Thyroid gland (tissue), 4 donors: ENCODE measurements around the gene CAMTA2. TPM values are rescaled to one million over a fixed set of nuclear protein-coding genes. Genes with fewer than 3 reads are reported as not detected.
A peak's percentile ranks its signal among the peaks of the same experiment; 100 is the strongest.

ENCODE experiments used
- DNase-seq, 2 donors: peaks; one replicate each; pipeline ENCODE4 v3.0.0-alpha.2; 2019
- H3K27ac ChIP-seq, 3 donors: fragments of 200-600 bp; sonication (generic); 1 replicate in 2 of 3; 2 replicates in 1 of 3; pipeline ENCODE4 v1.5.1; 2016 to 2019; ENCODE audit warnings: mild to moderate bottlenecking in 1 of 3, moderate library complexity in 1 of 3
- H3K27me3 ChIP-seq: fragments of 200-600 bp; sonication (generic); one replicate; pipeline ENCODE4 v1.5.1; 2019
- H3K36me3 ChIP-seq, 2 donors: fragments of 200-600 bp; sonication (generic); one replicate each; pipeline ENCODE4 v1.5.1; 2016 to 2019
- H3K4me1 ChIP-seq, 2 donors: fragments of 200-600 bp; sonication (generic); one replicate each; pipeline ENCODE4 v1.5.1; 2017 to 2019
- H3K4me3 ChIP-seq, 3 donors: fragments of 200-600 bp; sonication (generic); replicated peaks in 1 of 3; 1 replicate in 2 of 3; 2 replicates in 1 of 3; pipeline ENCODE4 v1.5.1; 2016; ENCODE audit warnings: mild to moderate bottlenecking in 1 of 3
- H3K9me3 ChIP-seq: fragments of 200-600 bp; sonication (generic); one replicate; pipeline ENCODE4 v1.5.1; 2017
- CTCF ChIP-seq, 6 experiments: fragments of 200-600 bp in 3 of 6; fragments of 450-650 bp in 3 of 6; sonication (generic) in 3 of 6; IDR thresholded peaks; one replicate each; pipeline ENCODE4 v1.5.1; 2016 to 2019; ENCODE audit warnings: antibody characterized with exemption in 6 of 6, mild to moderate bottlenecking in 2 of 6, inconsistent platforms in 1 of 6, moderate library complexity in 1 of 6
- POLR2A ChIP-seq, 2 donors: fragments of 450-650 bp; IDR thresholded peaks; one replicate each; pipeline ENCODE4 v1.6.1; 2017; ENCODE audit warnings: antibody characterized with exemption in 2 of 2, mild to moderate bottlenecking in 2 of 2, moderate library complexity in 1 of 2
- WGBS, 2 donors: methylation state at CpG; one replicate each; pipeline ENCODE4 v1.1.5; 2017; 5-methylcytosine and 5-hydroxymethylcytosine counted together
- intact Hi-C: fragments of 100-400 bp; cut with DNase I; formaldehyde crosslinking; loops from one replicate; pipeline ENCODE4 v1.15.1; 2023
- total RNA-seq, 4 donors: library from RNA; depleted of rRNA; stranded (reverse); fragments of >200 nt; gene quantifications; one replicate each; pipeline ENCODE4 v1.2.3, GENCODE V29; 2016

CAMTA2 gene
- total RNA-seq, 4 donors from 2014 or later, result 17.1 to 29.0 (median 20.4) TPM

DNA sequence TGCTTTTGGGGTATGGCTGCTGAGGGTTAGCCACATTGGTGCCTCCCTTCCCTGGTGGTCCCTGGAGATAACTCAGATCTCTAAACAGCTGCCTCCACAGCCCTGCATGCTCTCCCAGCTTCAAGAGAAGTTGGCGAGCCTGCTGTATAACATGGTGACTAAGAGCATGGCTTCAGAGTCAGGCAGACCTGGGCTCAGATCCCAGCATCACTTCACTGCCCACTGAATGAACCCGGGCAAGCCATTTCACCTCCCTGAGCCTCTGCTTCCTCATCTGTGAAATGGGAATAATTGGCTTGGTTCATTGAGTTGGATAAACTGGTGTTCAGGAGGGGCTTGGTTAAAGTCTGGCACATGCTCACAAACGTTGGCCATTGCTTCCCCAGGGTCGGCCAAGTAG, 26.9 kb upstream of the CAMTA2 start:
- Histone ChIP-seq H3K27ac (no peak overlapping the region), H3K4me3 (no peak overlapping the region), H3K36me3 (peaks cover 32 to 56% of the 10 kb centered on the region in 2 donors), H3K9me3 (no peaks in the 10 kb centered on the region), H3K27me3 (no peaks in the 10 kb centered on the region), H3K4me1 (no peaks in the 10 kb centered on the region)
- TF ChIP-seq POLR2A (IDR thresholded peaks at IDR 0.05), result no peak
- no peak for TF ChIP-seq CTCF (IDR thresholded peaks at IDR 0.05)
- DNase-seq, result no peak
- intact Hi-C loops, result no loop called here
- WGBS, 2 donors, result 94% methylated on average over 2 to 4 of the region's 4 CpGs

DNA sequence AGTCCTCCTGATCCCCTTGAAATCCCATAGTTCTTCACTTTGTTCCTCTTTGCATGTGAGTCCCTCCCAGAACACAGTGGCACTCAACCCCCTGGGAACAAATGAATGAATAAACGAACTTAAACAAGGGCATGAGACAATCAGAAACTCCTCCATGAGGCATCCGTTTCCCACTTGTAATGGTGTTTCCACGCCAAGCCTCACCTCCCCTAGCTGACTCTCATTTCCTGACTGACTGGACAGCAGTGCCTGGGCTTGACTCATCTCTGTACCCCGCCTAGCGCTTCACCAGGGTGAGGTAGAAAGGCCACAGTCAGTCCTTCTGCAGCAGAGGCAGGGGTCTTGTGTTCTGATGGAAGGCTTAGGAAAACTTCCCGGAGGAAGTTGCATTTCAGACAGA, 24.5 kb upstream of the CAMTA2 start:
- WGBS, 2 donors, result 78 to 84% methylated on average over 6 of the region's 6 CpGs
- Histone ChIP-seq H3K36me3 (peaks cover 45 to 66% of the 10 kb centered on the region in 2 donors), H3K4me1 (no peaks in the 10 kb centered on the region), H3K27ac (no peak overlapping the region), H3K4me3 (no peak overlapping the region), H3K27me3 (no peaks in the 10 kb centered on the region), H3K9me3 (no peaks in the 10 kb centered on the region)
- no peak for DNase-seq
- TF ChIP-seq CTCF (IDR thresholded peaks at IDR 0.05) (no peak), POLR2A (IDR thresholded peaks at IDR 0.05) (no peak)
- intact Hi-C loops, result no loop called here

DNA sequence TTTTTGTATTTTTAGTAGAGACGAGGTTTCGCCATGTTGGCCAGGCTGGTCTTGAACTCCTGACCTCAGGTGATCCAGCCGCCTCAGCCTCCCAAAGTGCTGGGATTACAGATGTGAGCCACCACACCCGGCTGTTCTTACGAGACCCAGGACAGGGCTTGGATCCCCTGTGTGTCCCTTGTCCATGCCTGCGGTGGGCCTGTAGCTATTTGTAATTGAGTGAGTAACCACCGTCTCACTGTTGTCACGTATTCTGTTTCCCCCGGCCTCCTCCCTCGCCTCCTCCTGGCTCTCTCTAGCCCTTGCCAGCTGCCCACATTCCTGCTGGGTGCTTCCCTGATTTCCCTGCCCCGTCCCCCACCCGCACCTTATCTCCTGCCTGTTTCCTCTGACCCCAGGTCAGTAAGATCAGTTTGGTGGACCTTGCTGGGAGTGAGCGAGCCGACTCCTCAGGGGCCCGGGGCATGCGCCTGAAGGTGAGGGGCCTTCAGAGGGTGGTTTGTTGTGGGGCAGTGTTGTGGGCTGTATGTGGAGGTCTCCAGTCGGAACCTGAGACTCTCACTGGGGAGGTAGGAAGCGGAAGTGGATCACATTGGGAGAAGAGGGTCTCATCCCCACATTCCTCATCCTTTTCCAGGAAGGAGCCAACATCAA, 15.9 kb upstream of the CAMTA2 start:
- TF ChIP-seq POLR2A (IDR thresholded peaks at IDR 0.05) (no peak), CTCF (IDR thresholded peaks at IDR 0.05) (no peak)
- Histone ChIP-seq H3K4me1 (peaks cover 14 to 18% of the 10 kb centered on the region in 2 donors), H3K4me3 (no peak overlapping the region), H3K9me3 (no peaks in the 10 kb centered on the region), H3K27ac (no peak overlapping the region), H3K27me3 (no peaks in the 10 kb centered on the region), H3K36me3 (peaks cover 73% of the 10 kb centered on the region in 2 donors)
- WGBS, 2 donors, result 97% methylated on average over 17 to 18 of the region's 18 CpGs
- intact Hi-C loops, result no loop called here
- DNase-seq, result no peak

DNA sequence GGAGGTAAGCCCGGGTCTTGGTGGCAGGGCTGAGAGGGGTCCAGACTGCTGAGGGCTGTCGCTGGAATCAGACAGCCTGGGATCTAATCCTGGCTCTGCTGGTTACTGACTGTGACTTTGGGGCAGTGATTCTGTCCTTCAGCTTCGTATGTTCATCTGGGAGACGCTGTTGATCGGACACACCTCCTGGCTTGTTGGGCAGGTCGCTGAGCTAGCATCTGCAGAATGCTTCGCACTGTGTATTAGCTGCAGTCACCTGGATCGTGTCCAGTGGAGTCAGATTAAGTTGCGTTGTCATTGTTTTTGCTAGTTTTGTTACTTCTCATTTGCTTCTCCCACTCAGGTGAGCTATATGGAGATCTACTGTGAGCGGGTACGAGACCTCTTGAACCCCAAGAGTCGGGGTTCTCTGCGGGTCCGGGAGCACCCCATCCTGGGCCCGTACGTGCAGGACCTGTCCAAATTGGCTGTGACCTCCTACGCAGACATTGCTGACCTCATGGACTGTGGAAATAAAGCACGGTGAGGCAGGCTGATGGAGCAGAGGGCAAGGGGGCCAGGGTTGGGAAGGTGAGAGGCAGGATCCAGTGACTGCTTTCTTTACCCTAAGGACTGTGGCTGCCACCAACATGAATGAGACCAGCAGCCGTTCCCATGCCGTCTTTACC, 14.8 kb upstream of the CAMTA2 start:
- no peaks in the 10 kb centered on the region for H3K27me3 ChIP-seq
- no peaks in the 10 kb centered on the region for H3K9me3 ChIP-seq
- TF ChIP-seq CTCF (IDR thresholded peaks at IDR 0.05) (no peak), POLR2A (IDR thresholded peaks at IDR 0.05) (no peak)
- no peak overlapping the region for H3K27ac ChIP-seq
- H3K4me3 ChIP-seq, result no peak overlapping the region
- intact Hi-C loops, result no loop called here
- 94 to 95% methylated on average over 18 to 20 of the region's 20 CpGs for WGBS, 2 donors
- DNase-seq, result no peak
- peaks cover 15 to 18% of the 10 kb centered on the region in 2 donors for H3K4me1 ChIP-seq
- H3K36me3 ChIP-seq, result peaks cover 63% of the 10 kb centered on the region in 2 donors

DNA sequence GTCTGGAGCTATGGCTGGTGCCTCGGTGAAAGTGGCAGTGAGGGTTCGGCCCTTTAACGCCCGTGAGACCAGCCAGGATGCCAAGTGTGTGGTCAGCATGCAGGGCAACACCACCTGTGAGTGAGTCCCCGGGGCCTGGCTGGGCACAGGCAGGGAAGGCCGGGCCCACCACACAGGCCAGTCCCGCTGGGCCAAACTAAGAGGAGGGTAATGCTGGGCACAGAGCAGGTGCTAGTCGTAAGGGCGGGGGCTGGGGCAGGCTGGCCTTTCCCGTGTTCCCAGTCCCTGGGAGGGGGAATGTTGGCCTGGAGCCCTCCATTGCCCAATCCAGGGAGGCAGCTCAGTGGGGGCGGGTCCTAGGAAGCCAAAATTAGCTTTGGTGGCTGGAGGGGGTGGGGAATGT, 12.8 kb upstream of the CAMTA2 start:
- intact Hi-C loops, result no loop called here
- Histone ChIP-seq H3K27ac (no peak overlapping the region), H3K27me3 (no peaks in the 10 kb centered on the region), H3K9me3 (no peaks in the 10 kb centered on the region), H3K4me3 (no peak overlapping the region), H3K4me1 (peaks cover 21 to 26% of the 10 kb centered on the region in 2 donors), H3K36me3 (peaks cover 42 to 43% of the 10 kb centered on the region in 2 donors)
- peak; percentile 54 to 62 for DNase-seq
- TF ChIP-seq POLR2A (IDR thresholded peaks at IDR 0.05), result no peak
- TF ChIP-seq CTCF (IDR thresholded peaks at IDR 0.05), result no peak
- WGBS, 2 donors, result 65 to 74% methylated on average over 7 to 11 of the region's 11 CpGs
